ENCODE data around the gene ARL6IP1.

The ARL6IP1 gene

DNA sequence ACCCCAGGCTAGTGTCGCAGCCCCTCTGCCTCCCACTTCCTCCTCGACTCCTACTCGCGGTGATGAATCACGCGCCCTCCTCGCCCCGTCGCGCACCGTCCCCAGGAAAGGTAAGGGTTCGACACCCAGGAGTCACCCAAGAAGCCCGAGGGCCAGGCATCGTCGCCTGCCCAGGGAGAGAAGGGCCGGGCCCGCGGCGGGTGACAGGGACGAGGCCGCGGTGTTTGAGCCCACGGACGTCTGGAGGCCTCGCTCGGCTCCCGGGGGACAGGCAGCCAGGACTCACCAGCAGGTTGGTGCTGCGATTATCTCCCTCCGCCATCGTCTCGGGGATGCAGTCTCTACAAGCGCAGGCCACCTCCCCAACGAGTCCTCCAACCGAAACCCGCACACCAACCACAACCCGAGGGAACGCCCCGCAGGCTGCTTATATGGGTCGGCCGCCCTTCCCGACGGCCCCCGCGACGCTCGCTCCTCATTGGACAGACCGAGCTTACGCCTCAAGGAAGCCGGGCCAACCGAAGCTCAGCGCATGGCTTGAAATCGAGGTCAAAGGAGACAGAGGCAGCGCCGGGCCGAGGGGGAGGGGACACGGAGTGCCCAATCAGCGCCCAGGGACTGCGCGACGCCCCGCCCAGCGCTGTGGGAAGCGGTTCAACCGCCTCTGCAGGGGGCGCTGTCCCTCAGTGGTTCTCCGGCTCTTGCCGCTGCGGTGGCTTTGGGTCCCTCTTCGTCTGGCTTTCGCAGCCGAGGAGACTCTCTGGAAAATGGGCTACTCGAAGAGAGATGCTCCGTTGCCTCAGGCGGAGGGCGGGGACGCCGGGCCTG, at the start of gene ARL6IP1 (continued):
- TF ChIP-seq, protein P1, sequence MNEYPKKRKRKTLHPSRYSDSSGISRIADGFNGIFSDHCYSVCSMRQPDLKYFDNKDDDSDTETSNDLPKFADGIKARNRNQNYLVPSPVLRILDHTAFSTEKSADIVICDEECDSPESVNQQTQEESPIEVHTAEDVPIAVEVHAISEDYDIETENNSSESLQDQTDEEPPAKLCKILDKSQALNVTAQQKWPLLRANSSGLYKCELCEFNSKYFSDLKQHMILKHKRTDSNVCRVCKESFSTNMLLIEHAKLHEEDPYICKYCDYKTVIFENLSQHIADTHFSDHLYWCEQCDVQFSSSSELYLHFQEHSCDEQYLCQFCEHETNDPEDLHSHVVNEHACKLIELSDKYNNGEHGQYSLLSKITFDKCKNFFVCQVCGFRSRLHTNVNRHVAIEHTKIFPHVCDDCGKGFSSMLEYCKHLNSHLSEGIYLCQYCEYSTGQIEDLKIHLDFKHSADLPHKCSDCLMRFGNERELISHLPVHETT (tag by site-specific recombination; IDR thresholded peaks at IDR 0.05) = peak; percentile 64; the same call in 1 of the 2 replicates
- TF ChIP-seq HOXD13 (CRISPR knock-in tag; IDR thresholded peaks at IDR 0.05; ENCODE audit: borderline replicate concordance) (peak; percentile 44; the same call in 1 of the 2 replicates), ZNF549 (tag by site-specific recombination; IDR thresholded peaks at IDR 0.05) (no peak), ZBTB8A (tag by site-specific recombination; IDR thresholded peaks at IDR 0.05) (peak; percentile 61; the same call in 1 of the 2 replicates), ZNF366 (tag by site-specific recombination; conservative IDR thresholded peaks at IDR 0.05) (peak; percentile 41; the same call in 1 of the 2 replicates), ZNF623 (tag by site-specific recombination; IDR thresholded peaks at IDR 0.05) (peak; percentile 34), ZNF629 (tag by site-specific recombination; IDR thresholded peaks at IDR 0.05) (peak; percentile 81), SP7 (tag by site-specific recombination; IDR thresholded peaks at IDR 0.05) (peak; percentile 85), ZNF747 (tag by site-specific recombination; IDR thresholded peaks at IDR 0.05) (0 out of 2 replicates have a peak, but pooled peaks have one; percentile 70), ZNF76 (tag by site-specific recombination; IDR thresholded peaks at IDR 0.05; ENCODE audit: borderline replicate concordance, low read depth) (peak; percentile 96), ZBTB21 (tag by site-specific recombination; IDR thresholded peaks at IDR 0.05) (0 out of 2 replicates have a peak, but pooled peaks have one; percentile 24), ZNF624 (tag by site-specific recombination; IDR thresholded peaks at IDR 0.05) (no peak), TCF7L2 (IDR thresholded peaks at IDR 0.05; ENCODE audit: borderline replicate concordance, low read depth, low read length) (no peak), ZNF548 (tag by site-specific recombination; IDR thresholded peaks at IDR 0.05) (no peak), ZNF654 (tag by site-specific recombination; IDR thresholded peaks at IDR 0.05; ENCODE audit: low read depth) (peak; percentile 29), ZNF785 (tag by site-specific recombination; IDR thresholded peaks at IDR 0.05) (peak; percentile 66; the same call in 1 of the 2 replicates), ZNF426 (tag by site-specific recombination; IDR thresholded peaks at IDR 0.05) (no peak)
- TF ChIP-seq, protein P2, sequence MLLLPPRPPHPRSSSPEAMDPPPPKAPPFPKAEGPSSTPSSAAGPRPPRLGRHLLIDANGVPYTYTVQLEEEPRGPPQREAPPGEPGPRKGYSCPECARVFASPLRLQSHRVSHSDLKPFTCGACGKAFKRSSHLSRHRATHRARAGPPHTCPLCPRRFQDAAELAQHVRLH (tag by site-specific recombination; IDR thresholded peaks at IDR 0.05) = peak; percentile 76; the same call in 1 of the 2 replicates
- TF ChIP-seq, protein P3, sequence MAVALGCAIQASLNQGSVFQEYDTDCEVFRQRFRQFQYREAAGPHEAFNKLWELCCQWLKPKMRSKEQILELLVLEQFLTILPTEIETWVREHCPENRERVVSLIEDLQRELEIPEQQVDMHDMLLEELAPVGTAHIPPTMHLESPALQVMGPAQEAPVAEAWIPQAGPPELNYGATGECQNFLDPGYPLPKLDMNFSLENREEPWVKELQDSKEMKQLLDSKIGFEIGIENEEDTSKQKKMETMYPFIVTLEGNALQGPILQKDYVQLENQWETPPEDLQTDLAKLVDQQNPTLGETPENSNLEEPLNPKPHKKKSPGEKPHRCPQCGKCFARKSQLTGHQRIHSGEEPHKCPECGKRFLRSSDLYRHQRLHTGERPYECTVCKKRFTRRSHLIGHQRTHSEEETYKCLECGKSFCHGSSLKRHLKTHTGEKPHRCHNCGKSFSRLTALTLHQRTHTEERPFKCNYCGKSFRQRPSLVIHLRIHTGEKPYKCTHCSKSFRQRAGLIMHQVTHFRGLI (tag by site-specific recombination; IDR thresholded peaks at IDR 0.05) = peak; percentile 5; the same call in 1 of the 2 replicates
- TF ChIP-seq, protein P4, sequence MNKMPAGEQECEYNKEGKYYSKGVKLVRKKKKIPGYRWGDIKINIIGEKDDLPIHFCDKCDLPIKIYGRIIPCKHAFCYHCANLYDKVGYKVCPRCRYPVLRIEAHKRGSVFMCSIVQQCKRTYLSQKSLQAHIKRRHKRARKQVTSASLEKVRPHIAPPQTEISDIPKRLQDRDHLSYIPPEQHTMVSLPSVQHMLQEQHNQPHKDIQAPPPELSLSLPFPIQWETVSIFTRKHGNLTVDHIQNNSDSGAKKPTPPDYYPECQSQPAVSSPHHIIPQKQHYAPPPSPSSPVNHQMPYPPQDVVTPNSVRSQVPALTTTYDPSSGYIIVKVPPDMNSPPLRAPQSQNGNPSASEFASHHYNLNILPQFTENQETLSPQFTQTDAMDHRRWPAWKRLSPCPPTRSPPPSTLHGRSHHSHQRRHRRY (tag by site-specific recombination; IDR thresholded peaks at IDR 0.05) = no peak
- TF ChIP-seq, protein P5, sequence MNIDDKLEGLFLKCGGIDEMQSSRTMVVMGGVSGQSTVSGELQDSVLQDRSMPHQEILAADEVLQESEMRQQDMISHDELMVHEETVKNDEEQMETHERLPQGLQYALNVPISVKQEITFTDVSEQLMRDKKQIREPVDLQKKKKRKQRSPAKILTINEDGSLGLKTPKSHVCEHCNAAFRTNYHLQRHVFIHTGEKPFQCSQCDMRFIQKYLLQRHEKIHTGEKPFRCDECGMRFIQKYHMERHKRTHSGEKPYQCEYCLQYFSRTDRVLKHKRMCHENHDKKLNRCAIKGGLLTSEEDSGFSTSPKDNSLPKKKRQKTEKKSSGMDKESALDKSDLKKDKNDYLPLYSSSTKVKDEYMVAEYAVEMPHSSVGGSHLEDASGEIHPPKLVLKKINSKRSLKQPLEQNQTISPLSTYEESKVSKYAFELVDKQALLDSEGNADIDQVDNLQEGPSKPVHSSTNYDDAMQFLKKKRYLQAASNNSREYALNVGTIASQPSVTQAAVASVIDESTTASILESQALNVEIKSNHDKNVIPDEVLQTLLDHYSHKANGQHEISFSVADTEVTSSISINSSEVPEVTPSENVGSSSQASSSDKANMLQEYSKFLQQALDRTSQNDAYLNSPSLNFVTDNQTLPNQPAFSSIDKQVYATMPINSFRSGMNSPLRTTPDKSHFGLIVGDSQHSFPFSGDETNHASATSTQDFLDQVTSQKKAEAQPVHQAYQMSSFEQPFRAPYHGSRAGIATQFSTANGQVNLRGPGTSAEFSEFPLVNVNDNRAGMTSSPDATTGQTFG (tag by site-specific recombination; IDR thresholded peaks at IDR 0.05; ENCODE audit: borderline replicate concordance) = 0 out of 2 replicates have a peak, but pooled peaks have one; percentile 46
- TF ChIP-seq, protein P6, sequence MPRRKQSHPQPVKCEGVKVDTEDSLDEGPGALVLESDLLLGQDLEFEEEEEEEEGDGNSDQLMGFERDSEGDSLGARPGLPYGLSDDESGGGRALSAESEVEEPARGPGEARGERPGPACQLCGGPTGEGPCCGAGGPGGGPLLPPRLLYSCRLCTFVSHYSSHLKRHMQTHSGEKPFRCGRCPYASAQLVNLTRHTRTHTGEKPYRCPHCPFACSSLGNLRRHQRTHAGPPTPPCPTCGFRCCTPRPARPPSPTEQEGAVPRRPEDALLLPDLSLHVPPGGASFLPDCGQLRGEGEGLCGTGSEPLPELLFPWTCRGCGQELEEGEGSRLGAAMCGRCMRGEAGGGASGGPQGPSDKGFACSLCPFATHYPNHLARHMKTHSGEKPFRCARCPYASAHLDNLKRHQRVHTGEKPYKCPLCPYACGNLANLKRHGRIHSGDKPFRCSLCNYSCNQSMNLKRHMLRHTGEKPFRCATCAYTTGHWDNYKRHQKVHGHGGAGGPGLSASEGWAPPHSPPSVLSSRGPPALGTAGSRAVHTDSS (tag by site-specific recombination; IDR thresholded peaks at IDR 0.05) = no peak
- TF ChIP-seq, protein P7, sequence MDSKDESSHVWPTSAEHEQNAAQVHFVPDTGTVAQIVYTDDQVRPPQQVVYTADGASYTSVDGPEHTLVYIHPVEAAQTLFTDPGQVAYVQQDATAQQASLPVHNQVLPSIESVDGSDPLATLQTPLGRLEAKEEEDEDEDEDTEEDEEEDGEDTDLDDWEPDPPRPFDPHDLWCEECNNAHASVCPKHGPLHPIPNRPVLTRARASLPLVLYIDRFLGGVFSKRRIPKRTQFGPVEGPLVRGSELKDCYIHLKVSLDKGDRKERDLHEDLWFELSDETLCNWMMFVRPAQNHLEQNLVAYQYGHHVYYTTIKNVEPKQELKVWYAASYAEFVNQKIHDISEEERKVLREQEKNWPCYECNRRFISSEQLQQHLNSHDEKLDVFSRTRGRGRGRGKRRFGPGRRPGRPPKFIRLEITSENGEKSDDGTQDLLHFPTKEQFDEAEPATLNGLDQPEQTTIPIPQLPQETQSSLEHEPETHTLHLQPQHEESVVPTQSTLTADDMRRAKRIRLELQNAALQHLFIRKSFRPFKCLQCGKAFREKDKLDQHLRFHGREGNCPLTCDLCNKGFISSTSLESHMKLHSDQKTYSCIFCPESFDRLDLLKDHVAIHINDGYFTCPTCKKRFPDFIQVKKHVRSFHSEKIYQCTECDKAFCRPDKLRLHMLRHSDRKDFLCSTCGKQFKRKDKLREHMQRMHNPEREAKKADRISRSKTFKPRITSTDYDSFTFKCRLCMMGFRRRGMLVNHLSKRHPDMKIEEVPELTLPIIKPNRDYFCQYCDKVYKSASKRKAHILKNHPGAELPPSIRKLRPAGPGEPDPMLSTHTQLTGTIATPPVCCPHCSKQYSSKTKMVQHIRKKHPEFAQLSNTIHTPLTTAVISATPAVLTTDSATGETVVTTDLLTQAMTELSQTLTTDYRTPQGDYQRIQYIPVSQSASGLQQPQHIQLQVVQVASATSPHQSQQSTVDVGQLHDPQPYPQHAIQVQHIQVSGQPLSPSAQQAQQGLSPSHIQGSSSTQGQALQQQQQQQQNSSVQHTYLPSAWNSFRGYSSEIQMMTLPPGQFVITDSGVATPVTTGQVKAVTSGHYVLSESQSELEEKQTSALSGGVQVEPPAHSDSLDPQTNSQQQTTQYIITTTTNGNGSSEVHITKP (tag by site-specific recombination; IDR thresholded peaks at IDR 0.05) = peak; percentile 82
- TF ChIP-seq, protein P8, sequence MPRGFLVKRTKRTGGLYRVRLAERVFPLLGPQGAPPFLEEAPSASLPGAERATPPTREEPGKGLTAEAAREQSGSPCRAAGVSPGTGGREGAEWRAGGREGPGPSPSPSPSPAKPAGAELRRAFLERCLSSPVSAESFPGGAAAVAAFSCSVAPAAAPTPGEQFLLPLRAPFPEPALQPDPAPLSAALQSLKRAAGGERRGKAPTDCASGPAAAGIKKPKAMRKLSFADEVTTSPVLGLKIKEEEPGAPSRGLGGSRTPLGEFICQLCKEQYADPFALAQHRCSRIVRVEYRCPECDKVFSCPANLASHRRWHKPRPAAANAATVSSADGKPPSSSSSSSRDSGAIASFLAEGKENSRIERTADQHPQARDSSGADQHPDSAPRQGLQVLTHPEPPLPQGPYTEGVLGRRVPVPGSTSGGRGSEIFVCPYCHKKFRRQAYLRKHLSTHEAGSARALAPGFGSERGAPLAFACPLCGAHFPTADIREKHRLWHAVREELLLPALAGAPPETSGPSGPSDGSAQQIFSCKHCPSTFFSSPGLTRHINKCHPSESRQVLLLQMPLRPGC (tag by site-specific recombination; IDR thresholded peaks at IDR 0.05) = peak; percentile 22; the same call in 1 of the 2 replicates
